Measurements from ENCODE around the gene EVC.
"Not testable (repeated sequence)": the region's sequence is repeated elsewhere in the genome, so short reads cannot be mapped to it uniquely, and the experiment has no call there.

EVC gene

GRCh38 chr4:5708449-5709206 lies 2.4 kb upstream of the EVC start, which contains the start of gene EVC2:
Gene EVC2, minus strand, starts transcription at chr4:5708559. Its CDS starts 46 bp downstream, at chr4:5708513.
- DNase-seq (ENCODE audit: low spot score), result peak; percentile 89

GRCh38 chr4:5709207-5709575 lies 1.8 kb upstream of the EVC start:
- no peak for DNase-seq (ENCODE audit: low spot score)

- peak; percentile 51 for DNase-seq (ENCODE audit: low spot score)
These were observed 688 bp upstream of the EVC start for GRCh38 chr4:5710065-5710960.

GRCh38 chr4:5711479-5712184 lies 631 bp downstream of the EVC start:
- DNase-seq (ENCODE audit: low spot score), result peak; percentile 59

- no peak for DNase-seq (ENCODE audit: low spot score)
These were observed 1.5 kb downstream of the EVC start for GRCh38 chr4:5712517-5712916.

- DNase-seq (ENCODE audit: low spot score), result no peak
These were observed 1.9 kb downstream of the EVC start for GRCh38 chr4:5712931-5713330.

- DNase-seq (ENCODE audit: low spot score), result no peak
These were observed 2.9 kb downstream of the EVC start for GRCh38 chr4:5713861-5714260.

- no peak for DNase-seq (ENCODE audit: low spot score)
These were observed 4.4 kb downstream of the EVC start for GRCh38 chr4:5715357-5715756.

- DNase-seq (ENCODE audit: low spot score), result no peak
These were observed 5.4 kb downstream of the EVC start for GRCh38 chr4:5716391-5716790.

- no peak for DNase-seq (ENCODE audit: low spot score)
These were observed 6.6 kb downstream of the EVC start for GRCh38 chr4:5717449-5718158.

GRCh38 chr4:5718411-5718810 lies 7.4 kb downstream of the EVC start:
- DNase-seq (ENCODE audit: low spot score), result no peak

- DNase-seq (ENCODE audit: low spot score), result no peak
These were observed 8.5 kb downstream of the EVC start for GRCh38 chr4:5719350-5720055.

GRCh38 chr4:5720157-5720850 lies 9.3 kb downstream of the EVC start:
- no peak for DNase-seq (ENCODE audit: low spot score)

- no peak for DNase-seq (ENCODE audit: low spot score)
These were observed 10.0 kb downstream of the EVC start for GRCh38 chr4:5720980-5721379.

GRCh38 chr4:5721923-5722322 lies 10.9 kb downstream of the EVC start:
- DNase-seq (ENCODE audit: low spot score), result no peak

- peak; percentile 83 for DNase-seq (ENCODE audit: low spot score)
These were observed 11.3 kb downstream of the EVC start for GRCh38 chr4:5722328-5722727.

- no peak for DNase-seq (ENCODE audit: low spot score)
These were observed 13.4 kb downstream of the EVC start for GRCh38 chr4:5724377-5724776.

- not testable (repeated sequence) for DNase-seq (ENCODE audit: low spot score)
These were observed 17.4 kb downstream of the EVC start for GRCh38 chr4:5728412-5728811.

- DNase-seq (ENCODE audit: low spot score), result no peak
These were observed 19.4 kb downstream of the EVC start for GRCh38 chr4:5730436-5730835.
